ENCODE measurements around the gene MBTPS1. TPM values are rescaled to one million over a fixed set of nuclear protein-coding genes. Genes with fewer than 3 reads are reported as not detected.

Gene MBTPS1
- total and polyA plus RNA-seq, 9 donors = 73.8 to 122 (median 90.3) TPM

DNA sequence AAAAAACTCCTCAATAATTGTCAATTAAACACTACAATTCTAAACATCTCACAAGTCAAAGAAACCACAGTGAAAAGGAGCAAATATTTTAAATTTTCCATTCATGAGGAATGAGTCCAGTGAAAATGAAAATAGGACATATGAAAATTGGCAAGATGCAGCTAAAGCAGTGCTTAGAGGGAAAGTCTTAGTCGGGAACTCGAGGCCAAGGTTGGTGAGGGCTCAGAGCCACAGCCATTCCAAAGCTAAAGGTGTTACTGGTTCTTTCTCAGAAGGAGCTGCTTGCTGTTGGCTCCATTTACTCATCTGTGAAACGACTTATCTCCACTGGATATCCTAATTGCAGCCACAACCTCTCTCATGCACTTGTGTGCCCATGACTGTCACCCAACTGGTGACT, 80.6 kb downstream of the MBTPS1 start:
- no peak for DNase-seq
- H3K4me3 ChIP-seq = no peak overlapping the region
- H3K4me1 ChIP-seq (ENCODE audit: insufficient read depth) = no peaks in the 10 kb centered on the region
- no peaks in the 10 kb centered on the region for H3K9me3 ChIP-seq
- H3K27ac ChIP-seq = no peak overlapping the region
- TF ChIP-seq, protein P1, sequence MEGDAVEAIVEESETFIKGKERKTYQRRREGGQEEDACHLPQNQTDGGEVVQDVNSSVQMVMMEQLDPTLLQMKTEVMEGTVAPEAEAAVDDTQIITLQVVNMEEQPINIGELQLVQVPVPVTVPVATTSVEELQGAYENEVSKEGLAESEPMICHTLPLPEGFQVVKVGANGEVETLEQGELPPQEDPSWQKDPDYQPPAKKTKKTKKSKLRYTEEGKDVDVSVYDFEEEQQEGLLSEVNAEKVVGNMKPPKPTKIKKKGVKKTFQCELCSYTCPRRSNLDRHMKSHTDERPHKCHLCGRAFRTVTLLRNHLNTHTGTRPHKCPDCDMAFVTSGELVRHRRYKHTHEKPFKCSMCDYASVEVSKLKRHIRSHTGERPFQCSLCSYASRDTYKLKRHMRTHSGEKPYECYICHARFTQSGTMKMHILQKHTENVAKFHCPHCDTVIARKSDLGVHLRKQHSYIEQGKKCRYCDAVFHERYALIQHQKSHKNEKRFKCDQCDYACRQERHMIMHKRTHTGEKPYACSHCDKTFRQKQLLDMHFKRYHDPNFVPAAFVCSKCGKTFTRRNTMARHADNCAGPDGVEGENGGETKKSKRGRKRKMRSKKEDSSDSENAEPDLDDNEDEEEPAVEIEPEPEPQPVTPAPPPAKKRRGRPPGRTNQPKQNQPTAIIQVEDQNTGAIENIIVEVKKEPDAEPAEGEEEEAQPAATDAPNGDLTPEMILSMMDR (IDR thresholded peaks at IDR 0.05) = no peak
- TF ChIP-seq EP300 (IDR thresholded peaks at IDR 0.05) = no peak
- TF ChIP-seq POLR2A (IDR thresholded peaks at IDR 0.05) = no peak
- intact Hi-C loops (cut with DNase I) = no loop called here
- no peaks in the 10 kb centered on the region for H3K36me3 ChIP-seq
- WGBS, 3 donors = 56 to 80% (median 58%) methylated on average over 3 of the region's 3 CpGs
- H3K27me3 ChIP-seq = no peaks in the 10 kb centered on the region

DNA sequence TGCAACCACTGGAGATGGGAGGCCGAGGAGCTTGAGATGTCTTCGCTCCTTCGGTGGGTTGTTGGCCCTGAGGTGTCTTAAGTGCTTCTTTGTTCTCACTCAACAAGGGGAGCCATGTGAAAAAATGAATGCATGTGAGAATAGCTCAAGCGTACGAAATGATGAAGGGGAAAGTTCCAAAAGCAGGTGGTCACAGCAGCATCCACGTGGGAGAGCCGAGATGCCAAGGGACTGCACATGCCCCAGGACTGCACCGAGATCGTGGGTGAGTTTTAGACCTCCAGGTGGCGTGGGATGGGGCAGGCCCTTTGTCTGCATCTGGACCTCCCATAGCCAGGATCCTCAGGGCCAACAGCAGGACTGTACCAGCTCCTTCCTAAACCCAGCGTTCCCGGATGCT, 82.2 kb downstream of the MBTPS1 start:
- 89 to 92% (median 89%) methylated on average over 12 of the region's 12 CpGs for WGBS, 3 donors
- no peak for DNase-seq
- Histone ChIP-seq H3K27ac (no peak overlapping the region), H3K9me3 (no peaks in the 10 kb centered on the region), H3K4me1 (ENCODE audit: insufficient read depth) (no peaks in the 10 kb centered on the region), H3K36me3 (no peaks in the 10 kb centered on the region), H3K27me3 (no peaks in the 10 kb centered on the region), H3K4me3 (no peak overlapping the region)
- TF ChIP-seq EP300 (IDR thresholded peaks at IDR 0.05) (no peak), POLR2A (IDR thresholded peaks at IDR 0.05) (no peak)
- TF ChIP-seq, protein P1 (IDR thresholded peaks at IDR 0.05) = no peak
- intact Hi-C loops (cut with DNase I) = no loop called here

- Histone ChIP-seq H3K27me3 (no peaks in the 10 kb centered on the region), H3K4me1 (ENCODE audit: insufficient read depth) (no peaks in the 10 kb centered on the region), H3K4me3 (no peak overlapping the region), H3K27ac (no peak overlapping the region), H3K9me3 (no peaks in the 10 kb centered on the region), H3K36me3 (no peaks in the 10 kb centered on the region)
- WGBS, 3 donors = 77 to 80% (median 79%) methylated on average over 25 of the region's 25 CpGs
- TF ChIP-seq POLR2A (IDR thresholded peaks at IDR 0.05) = no peak
- TF ChIP-seq, protein P1 (IDR thresholded peaks at IDR 0.05) = no peak
- TF ChIP-seq EP300 (IDR thresholded peaks at IDR 0.05) = no peak
- intact Hi-C loops (cut with DNase I) = no loop called here
- DNase-seq = no peak
Measured at GRCh38 chr16:84033251-84034195, 83.2 kb downstream of the MBTPS1 start.

- no peak for DNase-seq
- intact Hi-C loops (cut with DNase I) = no loop called here
- H3K4me3 ChIP-seq = no peak overlapping the region
- H3K27me3 ChIP-seq = no peaks in the 10 kb centered on the region
- no peak overlapping the region for H3K27ac ChIP-seq
- 68 to 79% (median 78%) methylated on average over 15 of the region's 15 CpGs for WGBS, 3 donors
- H3K36me3 ChIP-seq = no peaks in the 10 kb centered on the region
- H3K9me3 ChIP-seq = no peaks in the 10 kb centered on the region
- TF ChIP-seq EP300 (IDR thresholded peaks at IDR 0.05) = no peak
- no peak for TF ChIP-seq POLR2A (IDR thresholded peaks at IDR 0.05)
- TF ChIP-seq, protein P1 (IDR thresholded peaks at IDR 0.05) = no peak
- no peaks in the 10 kb centered on the region for H3K4me1 ChIP-seq (ENCODE audit: insufficient read depth)
Measured at GRCh38 chr16:84032458-84033178, 84.1 kb downstream of the MBTPS1 start.

Data from ovary (tissue), 9 donors.